H1 (cell line): ENCODE results near the gene FXN. TPM values are rescaled to one million over a fixed set of nuclear protein-coding genes. Genes with fewer than 3 reads are reported as not detected.

Experiments used
- CTBP2 ChIP-seq: IDR thresholded peaks from 2 replicates; pipeline ENCODE4 v1.7.0; 2011; ENCODE audit warnings: borderline replicate concordance, mild to moderate bottlenecking, moderate library complexity, mixed read lengths, low read length; ENCODE audit not compliant: insufficient read depth, insufficient read length
- polyA plus RNA-seq, 7 experiments: library from polyadenylated mRNA; depleted of rRNA in 3 of 7; stranded (reverse) in 5 of 7; unstranded in 2 of 7; fragments of >200 nt in 5 of 7; fragments of 200-250 nt in 2 of 7; gene quantifications; 1 replicate in 5 of 7; 2 replicates in 1 of 7; 4 replicates in 1 of 7; pipeline versions ENCODE4 v1.2.1 to v1.2.3, GENCODE V29; 2011 to 2013; ENCODE audit warnings: missing spikeins in 2 of 7, mixed read lengths in 2 of 7
- total RNA-seq: library from RNA; stranded (reverse); fragmentation: NEBNext Ultra II Directional; extraction: Animal tissue kit (Norgen Biotek cat#: 25700); gene quantifications from 2 replicates; pipeline ENCODE4 v1.2.1, GENCODE V29; 2021

Gene FXN
- total and polyA plus RNA-seq, 2 of the 8 experiments (the other 6 are each of a cell fraction or from before 2014, with no cell fraction given): 34.2 to 37.5 TPM

DNA sequence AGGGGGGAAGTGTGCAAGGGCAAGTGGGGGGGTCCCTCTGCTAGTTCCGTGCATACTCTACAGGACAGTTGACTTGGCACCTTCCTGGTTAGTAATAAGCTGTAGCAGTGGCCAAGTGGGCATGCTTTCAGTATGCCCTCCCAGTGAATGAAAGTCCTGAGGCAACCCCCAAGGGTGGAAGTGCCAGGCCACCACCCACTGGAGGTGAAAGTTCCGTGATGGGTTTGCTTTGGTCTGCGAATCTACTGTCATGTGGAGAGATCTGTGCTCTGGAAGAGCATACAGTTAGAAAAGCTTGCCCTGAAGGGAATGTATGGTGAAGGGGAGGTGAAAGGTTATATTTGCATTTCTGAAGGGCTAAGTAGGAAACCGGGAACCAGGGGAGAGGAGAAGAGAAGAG is 10.3 kb downstream of the FXN start (continued):
- no peak for TF ChIP-seq CTBP2
- TF ChIP-seq, all 59 proteins: peak for 0
